Sigmoid colon (tissue), 7 donors: ENCODE results near the gene TTLL11. TPM values are rescaled to one million over a fixed set of nuclear protein-coding genes. Genes with fewer than 3 reads are reported as not detected.

ENCODE experiments used
- DNase-seq: peaks from one replicate; pipeline ENCODE4 v3.0.0-alpha.2; 2019
- H3K27ac ChIP-seq, 4 donors: fragments of 200-600 bp; sonication (generic); one replicate each; pipeline ENCODE4 v1.5.1; 2016 to 2019; ENCODE audit warnings: mild to moderate bottlenecking in 1 of 4
- H3K27me3 ChIP-seq, 3 donors: fragments of 200-600 bp; sonication (generic); one replicate each; pipeline ENCODE4 v1.5.1; 2019; ENCODE audit warnings: mild to moderate bottlenecking in 1 of 3
- H3K36me3 ChIP-seq, 4 donors: fragments of 200-600 bp; sonication (generic); one replicate each; pipeline ENCODE4 v1.5.1; 2016 to 2019
- H3K4me1 ChIP-seq, 4 donors: fragments of 200-600 bp; sonication (generic); one replicate each; pipeline ENCODE4 v1.5.1; 2017 to 2019
- H3K4me3 ChIP-seq, 4 donors: fragments of 200-600 bp; sonication (generic); one replicate each; pipeline ENCODE4 v1.5.1; 2017 to 2019; ENCODE audit warnings: mild to moderate bottlenecking in 2 of 4, moderate library complexity in 1 of 4
- H3K9me3 ChIP-seq, 4 donors: fragments of 200-600 bp in 3 of 4; sonication (generic) in 3 of 4; one replicate each; pipeline versions ENCODE4 v1.5.1 to v1.6.1; 2013 to 2019
- CTCF ChIP-seq, 4 experiments: fragments of 450-650 bp in 3 of 4; fragments of 200-600 bp in 1 of 4; IDR thresholded peaks; one replicate each; pipeline ENCODE4 v1.5.1; 2016 to 2019; ENCODE audit warnings: antibody characterized with exemption in 4 of 4, mild to moderate bottlenecking in 3 of 4, moderate library complexity in 2 of 4
- EP300 ChIP-seq, 4 donors: sonication (generic); formaldehyde crosslinking; IDR thresholded peaks; one replicate each; pipeline ENCODE4 v1.6.1; 2017; ENCODE audit warnings: antibody characterized with exemption in 4 of 4
- POLR2A ChIP-seq, 2 donors: fragments of 450-650 bp; IDR thresholded peaks; one replicate each; pipeline ENCODE4 v1.6.1; 2016; ENCODE audit warnings: antibody characterized with exemption in 2 of 2, mild to moderate bottlenecking in 2 of 2, moderate library complexity in 2 of 2
- POLR2AphosphoS5 ChIP-seq, 4 donors: sonication (generic); formaldehyde crosslinking; IDR thresholded peaks; one replicate each; pipeline ENCODE4 v1.6.1; 2017; ENCODE audit warnings: antibody characterized with exemption in 4 of 4
- WGBS, 2 donors: extraction: QIAGEN DNeasy Blood & Tissue Kit; methylation state at CpG; one replicate each; pipeline ENCODE4 v1.1.7; 2013; 5-methylcytosine and 5-hydroxymethylcytosine counted together
- intact Hi-C: fragments of 100-400 bp; cut with DNase I; formaldehyde crosslinking; loops from one replicate; pipeline ENCODE4 v1.15.1; 2023
- polyA plus RNA-seq, 3 donors: library from polyadenylated mRNA; stranded (reverse); fragments of 200-250 nt; gene quantifications; one replicate each; pipeline ENCODE4 v1.2.3, GENCODE V29; 2013
- total RNA-seq, 4 donors: library from RNA; depleted of rRNA; stranded (reverse); fragments of >200 nt; gene quantifications; one replicate each; pipeline ENCODE4 v1.1.0, GENCODE V29; 2016
- donor health status: healthy with polysubstance abuse.
- donor health status: Bipolar disorder and iron deficiency.
- donor health status: healthy.

TTLL11 gene, protein sequence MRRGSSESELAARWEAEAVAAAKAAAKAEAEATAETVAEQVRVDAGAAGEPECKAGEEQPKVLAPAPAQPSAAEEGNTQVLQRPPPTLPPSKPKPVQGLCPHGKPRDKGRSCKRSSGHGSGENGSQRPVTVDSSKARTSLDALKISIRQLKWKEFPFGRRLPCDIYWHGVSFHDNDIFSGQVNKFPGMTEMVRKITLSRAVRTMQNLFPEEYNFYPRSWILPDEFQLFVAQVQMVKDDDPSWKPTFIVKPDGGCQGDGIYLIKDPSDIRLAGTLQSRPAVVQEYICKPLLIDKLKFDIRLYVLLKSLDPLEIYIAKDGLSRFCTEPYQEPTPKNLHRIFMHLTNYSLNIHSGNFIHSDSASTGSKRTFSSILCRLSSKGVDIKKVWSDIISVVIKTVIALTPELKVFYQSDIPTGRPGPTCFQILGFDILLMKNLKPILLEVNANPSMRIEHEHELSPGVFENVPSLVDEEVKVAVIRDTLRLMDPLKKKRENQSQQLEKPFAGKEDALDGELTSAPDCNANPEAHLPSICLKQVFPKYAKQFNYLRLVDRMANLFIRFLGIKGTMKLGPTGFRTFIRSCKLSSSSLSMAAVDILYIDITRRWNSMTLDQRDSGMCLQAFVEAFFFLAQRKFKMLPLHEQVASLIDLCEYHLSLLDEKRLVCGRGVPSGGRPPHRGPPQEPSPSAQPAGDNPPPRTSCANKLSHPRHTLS
- 10 to 100 TPM; 27.6 to 40.7 (median 30.8) TPM for total RNA-seq
- polyA plus RNA-seq = 1 to 10 TPM; 4.2 to 7.6 (median 5.6) TPM

GRCh38 chr9:122092611-122093506 is at the start of gene TTLL11:
Gene TTLL11 (minus strand): TSS chr9:122093308. CDS start chr9:122093148, 160 bp downstream.
- Histone ChIP-seq H3K36me3 (no peaks in the 10 kb centered on the region), H3K9me3 (no peaks in the 10 kb centered on the region), H3K27me3 (no peaks in the 10 kb centered on the region), H3K4me1 (peaks cover 0 to 52% (median 51%) of the 10 kb centered on the region in 4 donors), H3K4me3 (peak within 1 kb of the TSS; percentile 89 to 97 (median 94)), H3K27ac (peak within 1 kb of the TSS; percentile 84 to 92 (median 91))
- intact Hi-C loops = loop anchor here (5.0 kb wide), 1 partner anchor 541 kb away; no protein-coding TSS in a partner anchor
- peak; percentile 99 for DNase-seq
- peak in 1 of 2 donors; percentile 30 for TF ChIP-seq POLR2A (IDR thresholded peaks at IDR 0.05)
- no peak for TF ChIP-seq CTCF (IDR thresholded peaks at IDR 0.05)
- TF ChIP-seq POLR2AphosphoS5 (IDR thresholded peaks at IDR 0.05) = peak; percentile 92 to 96 (median 93)
- peak in 1 of 4 donors; percentile 75 for TF ChIP-seq EP300 (IDR thresholded peaks at IDR 0.05)
- WGBS, 2 donors = 0 to 1% methylated on average over 98 of the region's 98 CpGs

DNA sequence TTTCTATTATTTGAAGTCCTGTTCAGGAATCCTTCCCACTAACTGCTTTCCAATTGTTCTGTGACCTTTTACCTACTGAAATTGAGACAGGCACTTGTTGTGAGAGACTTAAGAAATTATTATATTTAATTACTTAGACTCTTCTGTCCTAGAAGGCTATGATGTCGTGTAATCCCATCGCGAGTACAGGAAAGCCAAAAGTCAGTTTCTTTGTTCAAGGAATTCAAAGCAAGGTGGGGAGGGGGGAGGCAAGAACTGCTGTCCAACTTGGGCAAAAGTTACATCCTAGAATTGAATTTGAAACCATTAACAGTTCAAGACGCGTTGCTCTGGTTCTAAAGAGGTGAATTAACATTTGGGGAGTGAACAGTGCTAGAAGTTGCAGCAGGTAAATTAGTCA is 48.6 kb upstream of the TTLL11 start:
- no peaks in the 10 kb centered on the region for H3K27me3 ChIP-seq
- H3K4me3 ChIP-seq = no peak overlapping the region
- no peak for DNase-seq
- 92 to 93% methylated on average over 5 of the region's 5 CpGs for WGBS, 2 donors
- TF ChIP-seq POLR2A (IDR thresholded peaks at IDR 0.05) (no peak), EP300 (IDR thresholded peaks at IDR 0.05) (no peak), POLR2AphosphoS5 (IDR thresholded peaks at IDR 0.05) (no peak), CTCF (IDR thresholded peaks at IDR 0.05) (no peak)
- H3K27ac ChIP-seq = peak overlapping the region in 2 of 4 donors; percentile 4 to 27
- H3K9me3 ChIP-seq = no peaks in the 10 kb centered on the region
- peaks cover 9 to 53% (median 28%) of the 10 kb centered on the region in 4 donors for H3K36me3 ChIP-seq
- no peaks in the 10 kb centered on the region for H3K4me1 ChIP-seq
- intact Hi-C loops = no loop called here

DNA sequence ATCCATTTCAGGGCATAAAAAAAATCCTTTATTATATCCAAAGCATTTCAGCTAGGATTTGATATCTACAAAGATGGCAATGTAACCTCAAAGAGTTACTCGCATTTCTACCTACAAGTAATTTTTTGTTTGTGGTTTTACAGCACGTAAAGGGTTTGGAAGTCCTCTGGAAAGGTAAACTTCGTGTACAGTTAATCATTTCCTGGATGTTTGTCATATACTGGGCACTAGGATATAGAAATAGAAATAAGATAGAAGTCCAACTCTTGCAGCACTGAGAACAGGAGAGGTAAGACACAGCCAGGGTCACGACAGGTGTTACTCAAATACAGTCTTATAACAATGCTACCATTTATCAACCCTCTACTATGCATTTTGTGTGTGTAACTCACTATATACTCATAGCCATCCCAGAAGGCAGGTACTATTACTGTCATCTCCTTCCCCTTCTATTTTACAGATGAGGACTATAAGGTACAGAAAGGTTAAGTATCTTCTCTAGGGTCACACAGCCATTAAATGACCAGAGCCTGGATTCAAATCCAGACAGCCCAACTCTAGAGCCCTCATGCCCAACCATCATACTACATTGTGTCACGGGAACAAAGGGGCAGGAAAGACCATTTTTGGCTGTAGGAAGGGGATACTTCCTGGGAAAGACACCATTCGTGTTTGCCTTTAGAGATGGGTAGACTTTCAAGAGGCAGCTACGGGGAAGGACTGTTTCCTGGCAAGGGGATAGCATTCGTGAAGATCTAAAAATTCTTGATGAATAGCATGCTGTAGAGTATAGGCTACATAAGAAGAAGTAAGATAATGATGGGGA is 47.5 kb upstream of the TTLL11 start:
- Histone ChIP-seq H3K4me3 (no peak overlapping the region), H3K4me1 (no peaks in the 10 kb centered on the region), H3K36me3 (peaks cover 8 to 42% (median 22%) of the 10 kb centered on the region in 4 donors), H3K27ac (peak overlapping the region in 1 of 4 donors; percentile 27), H3K9me3 (no peaks in the 10 kb centered on the region), H3K27me3 (no peaks in the 10 kb centered on the region)
- 56 to 77% methylated on average over 8 of the region's 8 CpGs for WGBS, 2 donors
- no peak for DNase-seq
- TF ChIP-seq CTCF (IDR thresholded peaks at IDR 0.05) (no peak), EP300 (IDR thresholded peaks at IDR 0.05) (no peak), POLR2A (IDR thresholded peaks at IDR 0.05) (no peak), POLR2AphosphoS5 (IDR thresholded peaks at IDR 0.05) (no peak)
- intact Hi-C loops = no loop called here
